ENCODE results near the gene AQP11. TPM values are rescaled to one million over a fixed set of nuclear protein-coding genes. Genes with fewer than 3 reads are reported as not detected.

AQP11 gene
- total RNA-seq, 1 donor from 2014 or later = 2.1 TPM

DNA sequence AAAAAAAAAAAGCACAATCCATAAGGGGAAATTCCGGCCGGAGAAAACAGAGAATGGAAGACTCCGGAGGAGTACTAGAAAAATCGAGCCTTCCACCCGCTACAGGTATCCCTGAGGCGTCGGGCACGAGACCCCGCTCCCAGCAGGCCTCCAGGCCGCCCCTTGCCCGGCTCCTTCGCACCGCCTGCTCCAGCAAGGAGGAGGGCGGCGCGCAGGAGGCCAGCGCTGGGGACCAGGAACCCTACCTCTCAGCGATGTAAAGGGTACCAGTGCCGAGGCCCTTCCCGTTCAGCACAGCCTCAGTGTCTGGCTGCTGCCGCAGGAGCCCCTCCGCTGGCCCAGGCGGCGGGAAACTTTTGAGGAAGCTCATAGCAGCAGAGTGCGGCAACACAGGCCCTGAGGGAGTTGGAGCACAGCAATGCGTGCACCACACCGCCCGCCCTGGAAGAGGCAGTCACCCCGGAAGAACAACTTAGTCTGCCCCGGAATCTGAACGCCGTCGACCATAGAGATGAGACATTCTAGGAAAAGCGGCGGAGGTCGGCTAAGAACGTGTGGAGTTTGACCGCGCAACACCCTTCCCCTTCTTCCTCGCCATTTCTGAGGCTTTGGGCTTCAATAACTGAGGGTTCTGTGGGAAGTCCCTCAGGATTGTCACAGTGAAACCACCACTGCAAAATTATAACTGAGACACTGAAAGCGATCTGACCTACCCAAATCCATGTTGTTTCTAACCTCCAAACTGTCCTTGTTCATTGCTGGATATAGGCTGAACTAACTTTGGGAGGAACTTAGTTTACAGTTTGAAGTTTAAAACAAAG lies 47.8 kb downstream of the AQP11 start, which contains the start of gene CLNS1A:
Gene CLNS1A (minus strand): TSS at position 450 of the 821 bp plus-strand sequence. CDS start 80 bp downstream, at position 370.
- Mint-ChIP-seq H3K36me3 (ENCODE audit: low read depth) (peaks cover 3% of the 10 kb centered on the region), H3K9me3 (peaks cover 2% of the 10 kb centered on the region), H3K27ac (ENCODE audit: unreplicated experiment) (peak within 1 kb of the TSS; percentile 78), H3K27me3 (ENCODE audit: low read depth) (peaks cover 3% of the 10 kb centered on the region), H3K4me3 (peak within 1 kb of the TSS; percentile 96), H3K4me1 (peaks cover 24% of the 10 kb centered on the region)
- TF ChIP-seq, protein P1, sequence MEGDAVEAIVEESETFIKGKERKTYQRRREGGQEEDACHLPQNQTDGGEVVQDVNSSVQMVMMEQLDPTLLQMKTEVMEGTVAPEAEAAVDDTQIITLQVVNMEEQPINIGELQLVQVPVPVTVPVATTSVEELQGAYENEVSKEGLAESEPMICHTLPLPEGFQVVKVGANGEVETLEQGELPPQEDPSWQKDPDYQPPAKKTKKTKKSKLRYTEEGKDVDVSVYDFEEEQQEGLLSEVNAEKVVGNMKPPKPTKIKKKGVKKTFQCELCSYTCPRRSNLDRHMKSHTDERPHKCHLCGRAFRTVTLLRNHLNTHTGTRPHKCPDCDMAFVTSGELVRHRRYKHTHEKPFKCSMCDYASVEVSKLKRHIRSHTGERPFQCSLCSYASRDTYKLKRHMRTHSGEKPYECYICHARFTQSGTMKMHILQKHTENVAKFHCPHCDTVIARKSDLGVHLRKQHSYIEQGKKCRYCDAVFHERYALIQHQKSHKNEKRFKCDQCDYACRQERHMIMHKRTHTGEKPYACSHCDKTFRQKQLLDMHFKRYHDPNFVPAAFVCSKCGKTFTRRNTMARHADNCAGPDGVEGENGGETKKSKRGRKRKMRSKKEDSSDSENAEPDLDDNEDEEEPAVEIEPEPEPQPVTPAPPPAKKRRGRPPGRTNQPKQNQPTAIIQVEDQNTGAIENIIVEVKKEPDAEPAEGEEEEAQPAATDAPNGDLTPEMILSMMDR (conservative IDR thresholded peaks at IDR 0.05) = no peak
- peak; percentile 66 for DNase-seq (ENCODE audit: low read depth, low spot score)

DNA sequence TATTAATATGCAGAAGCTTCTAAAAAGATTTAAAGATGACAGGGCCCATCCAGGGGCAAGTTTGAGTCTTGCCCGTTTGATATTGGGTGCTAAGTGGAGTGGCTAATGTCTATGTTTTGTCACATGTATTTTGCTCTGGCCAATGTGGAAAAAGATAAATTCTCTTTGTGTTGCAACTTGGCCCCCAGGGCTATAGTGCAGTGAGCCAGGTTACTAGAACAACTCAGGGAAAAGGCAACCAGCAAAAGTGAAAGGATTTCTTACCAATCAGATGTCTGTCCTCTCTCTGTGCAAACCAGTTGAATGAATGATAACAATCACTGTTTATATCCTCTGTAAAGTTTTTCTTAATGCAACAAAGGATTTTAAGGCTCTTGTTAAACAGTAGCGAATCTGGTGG lies 52.5 kb downstream of the AQP11 start:
- TF ChIP-seq, protein P1 (conservative IDR thresholded peaks at IDR 0.05) = no peak
- H3K36me3 Mint-ChIP-seq (ENCODE audit: low read depth) = no peaks in the 10 kb centered on the region
- DNase-seq (ENCODE audit: low read depth, low spot score) = no peak
- H3K27me3 Mint-ChIP-seq (ENCODE audit: low read depth) = peaks cover 6% of the 10 kb centered on the region
- no peak overlapping the region for H3K27ac Mint-ChIP-seq (ENCODE audit: unreplicated experiment)
- H3K9me3 Mint-ChIP-seq = peaks cover 2% of the 10 kb centered on the region
- H3K4me1 Mint-ChIP-seq = peaks cover 8% of the 10 kb centered on the region
- peak overlapping the region; percentile 34 for H3K4me3 Mint-ChIP-seq

DNA sequence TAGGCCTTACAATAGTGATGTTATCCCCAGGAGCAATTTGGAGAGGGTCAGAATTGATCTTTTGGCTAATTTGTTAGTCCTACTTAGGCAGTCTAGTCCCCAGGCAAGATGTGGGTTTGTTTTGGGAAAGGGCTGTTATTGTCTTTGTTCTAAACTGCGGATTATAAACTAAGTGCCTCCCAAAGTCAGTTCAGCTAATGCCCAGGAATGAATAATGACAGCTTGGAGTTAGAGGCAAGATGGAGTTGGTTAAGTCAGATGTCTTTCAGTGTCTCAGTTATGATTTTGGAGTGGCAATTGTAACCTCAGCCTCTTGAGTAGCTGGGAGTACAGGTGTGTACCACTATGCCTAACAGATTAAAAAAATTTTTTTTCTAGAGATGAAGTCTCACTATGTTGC lies 55.1 kb downstream of the AQP11 start:
- Mint-ChIP-seq H3K36me3 (ENCODE audit: low read depth) (no peaks in the 10 kb centered on the region), H3K4me3 (no peak overlapping the region), H3K27ac (ENCODE audit: unreplicated experiment) (no peak overlapping the region), H3K4me1 (no peaks in the 10 kb centered on the region), H3K27me3 (ENCODE audit: low read depth) (peaks cover 6% of the 10 kb centered on the region), H3K9me3 (peaks cover 2% of the 10 kb centered on the region)
- DNase-seq (ENCODE audit: low read depth, low spot score) = no peak
- TF ChIP-seq, protein P1 (conservative IDR thresholded peaks at IDR 0.05) = no peak

DNA sequence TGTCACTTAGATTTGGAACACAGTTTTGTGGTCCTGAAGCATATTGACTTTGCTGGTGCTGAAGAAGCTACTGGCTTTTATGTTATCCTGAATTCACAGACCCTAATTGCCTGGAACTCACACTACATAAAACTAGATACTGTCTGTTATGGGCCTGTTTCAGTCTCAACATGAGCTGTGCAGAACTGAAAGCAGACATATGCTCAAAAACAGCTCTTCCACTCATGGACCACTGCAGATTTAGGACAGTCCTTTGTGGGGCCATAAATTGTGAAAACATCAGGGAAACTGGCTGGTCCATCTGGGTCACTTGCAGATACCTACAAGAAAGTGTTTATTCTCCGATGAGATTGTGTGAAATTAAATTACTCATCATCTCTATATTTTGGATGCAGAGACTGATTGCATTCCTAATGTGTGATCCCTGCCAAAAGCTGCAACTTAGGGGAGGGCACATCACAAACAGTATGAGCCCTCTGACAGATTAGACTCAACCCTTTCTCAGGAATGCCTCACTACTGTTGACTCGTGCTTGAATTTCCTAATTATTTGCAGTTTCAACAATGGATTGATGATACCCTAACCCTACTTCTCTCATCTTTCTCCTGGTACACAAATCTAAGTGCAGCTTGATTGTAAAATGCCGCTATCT lies 58.0 kb downstream of the AQP11 start:
- Mint-ChIP-seq H3K27me3 (ENCODE audit: low read depth) (peaks cover 3% of the 10 kb centered on the region), H3K36me3 (ENCODE audit: low read depth) (no peaks in the 10 kb centered on the region), H3K4me1 (no peaks in the 10 kb centered on the region), H3K9me3 (no peaks in the 10 kb centered on the region), H3K27ac (ENCODE audit: unreplicated experiment) (no peak overlapping the region), H3K4me3 (no peak overlapping the region)
- no peak for DNase-seq (ENCODE audit: low read depth, low spot score)
- TF ChIP-seq, protein P1 (conservative IDR thresholded peaks at IDR 0.05) = no peak

DNA sequence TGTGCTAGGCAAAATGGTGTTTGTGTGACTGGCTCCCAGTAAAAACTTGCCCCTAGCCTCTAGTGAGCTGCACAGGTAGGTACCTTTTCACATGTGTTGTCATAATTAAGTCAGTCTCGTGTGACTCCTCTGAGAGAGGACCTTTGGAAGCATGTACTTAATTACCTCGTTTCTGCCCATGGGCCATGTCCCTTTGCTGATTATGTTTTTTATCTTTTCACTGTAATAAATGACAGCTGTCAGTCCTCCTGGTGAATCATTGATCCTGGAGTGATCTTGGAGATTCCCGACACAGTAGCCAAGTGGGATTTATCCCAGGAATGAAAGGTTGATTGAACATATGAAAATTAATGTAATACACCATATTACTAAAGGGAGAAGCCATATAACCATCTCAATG lies 60.4 kb downstream of the AQP11 start:
- Mint-ChIP-seq H3K4me1 (no peaks in the 10 kb centered on the region), H3K9me3 (no peaks in the 10 kb centered on the region), H3K27me3 (ENCODE audit: low read depth) (peaks cover 3% of the 10 kb centered on the region), H3K27ac (ENCODE audit: unreplicated experiment) (no peak overlapping the region), H3K36me3 (ENCODE audit: low read depth) (no peaks in the 10 kb centered on the region), H3K4me3 (no peak overlapping the region)
- DNase-seq (ENCODE audit: low read depth, low spot score) = no peak
- TF ChIP-seq, protein P1 (conservative IDR thresholded peaks at IDR 0.05) = no peak
